ENCODE measurements around the gene IQCM. TPM values are rescaled to one million over a fixed set of nuclear protein-coding genes. Genes with fewer than 3 reads are reported as not detected.

IQCM gene
- polyA plus RNA-seq, 1 of the 3 experiments (the other 2 are of a cell fraction), result not detected

- TF ChIP-seq IRF3 (IDR thresholded peaks at IDR 0.05; ENCODE audit: low read depth, low read length), result no peak
- no peak for TF ChIP-seq POLR2AphosphoS5 (IDR thresholded peaks at IDR 0.05; ENCODE audit: low read depth, low read length)
- no peak for TF ChIP-seq CTCF (IDR thresholded peaks at IDR 0.05)
- TF ChIP-seq FOSL2 (IDR thresholded peaks at IDR 0.05; ENCODE audit: borderline replicate concordance, low read depth), result no peak
- no peak for TF ChIP-seq USF2 (IDR thresholded peaks at IDR 0.05; ENCODE audit: borderline replicate concordance, low read depth, low read length)
- Histone ChIP-seq H2AFZ (ENCODE audit: low read depth) (no peak overlapping the region), H3F3A (replicated peaks; ENCODE audit: insufficient read depth) (no peaks in the 10 kb centered on the region), H3K79me2 (ENCODE audit: insufficient read depth) (no peaks in the 10 kb centered on the region), H3K4me1 (ENCODE audit: control insufficient read depth in 1 of 2, insufficient read depth in 2 of 2, low read depth in 1 of 2, low read length in 1 of 2) (no peaks in the 10 kb centered on the region), H3K9me3 (no peaks in the 10 kb centered on the region), H3K4me3 (ENCODE audit: low read depth in 2 of 2, low read length in 1 of 2) (no peak overlapping the region), H3K4me2 (no peak overlapping the region), H3K36me3 (replicated peaks in 1 of 2; ENCODE audit: control insufficient read depth in 1 of 2, insufficient read depth in 2 of 2, low read length in 1 of 2) (no peaks in the 10 kb centered on the region), H3K9ac (no peak overlapping the region), H3K27ac (ENCODE audit: low read depth in 2 of 2, low read length in 1 of 2) (no peak overlapping the region), H3K9me2 (no peaks in the 10 kb centered on the region), H4K20me1 (ENCODE audit: insufficient read depth) (no peaks in the 10 kb centered on the region), H3K27me3 (ENCODE audit: insufficient read depth) (no peaks in the 10 kb centered on the region; the same call in 1 of the 2 replicates)
- WGBS (ENCODE audit: low lambda C conversion rate), result 3% methylated on average over 7 of the region's 7 CpGs
- POLR2A ChIA-PET, result no interaction called here
- CTCF ChIA-PET, result no interaction called here
- DNase-seq, result no peak
Observed at GRCh38 chr4:149738156-149738555, 77.5 kb downstream of the IQCM start.

- WGBS (ENCODE audit: low lambda C conversion rate), result under 1% methylated on average over 3 of the region's 3 CpGs
- no peak overlapping the region for H2AFZ ChIP-seq (ENCODE audit: low read depth)
- no peak for TF ChIP-seq FOXJ3 (CRISPR knock-in tag; IDR thresholded peaks at IDR 0.05)
- TF ChIP-seq JUND (IDR thresholded peaks at IDR 0.05), result no peak
- TF ChIP-seq EZH2phosphoT487 (IDR thresholded peaks at IDR 0.05; ENCODE audit: borderline replicate concordance, low read depth), result no peak
- TF ChIP-seq IRF3 (IDR thresholded peaks at IDR 0.05; ENCODE audit: low read depth, low read length), result no peak
- TF ChIP-seq YY1 (IDR thresholded peaks at IDR 0.05; ENCODE audit: low read depth), result no peak
- TF ChIP-seq ELF1 (IDR thresholded peaks at IDR 0.05), result no peak
- H3K4me2 ChIP-seq, result no peak overlapping the region
- no peaks in the 10 kb centered on the region; the same call in 1 of the 2 replicates for H3K27me3 ChIP-seq (ENCODE audit: insufficient read depth)
- H3K4me3 ChIP-seq (ENCODE audit: low read depth in 2 of 2, low read length in 1 of 2), result no peak overlapping the region
- POLR2A ChIA-PET, result no interaction called here
- H3K36me3 ChIP-seq (replicated peaks in 1 of 2; ENCODE audit: control insufficient read depth in 1 of 2, insufficient read depth in 2 of 2, low read length in 1 of 2), result no peaks in the 10 kb centered on the region
- H3F3A ChIP-seq (replicated peaks; ENCODE audit: insufficient read depth), result no peaks in the 10 kb centered on the region
- no peaks in the 10 kb centered on the region for H3K79me2 ChIP-seq (ENCODE audit: insufficient read depth)
- H3K9me2 ChIP-seq, result no peaks in the 10 kb centered on the region
- H3K9me3 ChIP-seq, result no peaks in the 10 kb centered on the region
- no peak overlapping the region for H3K9ac ChIP-seq
- H3K27ac ChIP-seq (ENCODE audit: low read depth in 2 of 2, low read length in 1 of 2), result no peak overlapping the region
- CTCF ChIA-PET, result interaction anchor here (0.8 kb wide), 1 partner anchor 11 kb away, joined by 3 read pairs; no protein-coding TSS in a partner anchor
- H4K20me1 ChIP-seq (ENCODE audit: insufficient read depth), result no peaks in the 10 kb centered on the region
- H3K4me1 ChIP-seq (ENCODE audit: control insufficient read depth in 1 of 2, insufficient read depth in 2 of 2, low read depth in 1 of 2, low read length in 1 of 2), result no peaks in the 10 kb centered on the region
- DNase-seq, result no peak
Observed at GRCh38 chr4:149735796-149736195, 79.8 kb downstream of the IQCM start.

Measured in SK-N-SH (cell line).